GM23338 (cell line): ENCODE results near the gene ZSWIM1. TPM values are rescaled to one million over a fixed set of nuclear protein-coding genes. Genes with fewer than 3 reads are reported as not detected.

Experiments used
- ATAC-seq: fragments of 200-7000 bp; cut with Tn5 transposase; 3 replicates; pipeline ENCODE4 v1.9.1; 2020
- DNase-seq: peaks from one replicate; pipeline ENCODE4 v3.0.0-alpha.2; 2015; ENCODE audit warnings: low spot score
- H2AFZ ChIP-seq: fragments of 200-600 bp; sonication (generic); 2 replicates; pipeline ENCODE4 v1.8.0; 2016; ENCODE audit warnings: antibody characterized with exemption, mild to moderate bottlenecking, moderate library complexity
- H3F3A ChIP-seq: fragments of 200-600 bp; sonication (generic); replicated peaks from 2 replicates; pipeline ENCODE4 v1.8.0; 2017; ENCODE audit warnings: antibody characterized with exemption, mixed run types, low read depth
- H3K27ac ChIP-seq: fragments of 200-600 bp; sonication (generic); 2 replicates; pipeline ENCODE4 v1.6.1; 2016; ENCODE audit warnings: low read depth
- H3K27me3 ChIP-seq: fragments of 200-600 bp; sonication (generic); 2 replicates; pipeline ENCODE4 v1.8.0; 2016; ENCODE audit warnings: mild to moderate bottlenecking, mixed run types, moderate library complexity; ENCODE audit not compliant: insufficient read depth
- H3K36me3 ChIP-seq: fragments of 200-600 bp; sonication (generic); 2 replicates; pipeline ENCODE4 v1.8.0; 2016; ENCODE audit warnings: mild to moderate bottlenecking; ENCODE audit not compliant: insufficient read depth
- H3K4me1 ChIP-seq: fragments of 200-600 bp; sonication (generic); 2 replicates; pipeline ENCODE4 v1.8.0; 2016; ENCODE audit warnings: mild to moderate bottlenecking, moderate library complexity; ENCODE audit not compliant: insufficient read depth
- H3K4me2 ChIP-seq: fragments of 200-600 bp; sonication (generic); 2 replicates; pipeline ENCODE4 v1.7.1; 2017; ENCODE audit warnings: mixed run types
- H3K4me3 ChIP-seq: fragments of 200-600 bp; sonication (generic); 2 replicates; pipeline ENCODE4 v1.6.1; 2016; ENCODE audit warnings: mixed run types
- H3K79me2 ChIP-seq: fragments of 200-600 bp; sonication (generic); replicated peaks from 2 replicates; pipeline ENCODE4 v1.8.0; 2017; ENCODE audit warnings: mild to moderate bottlenecking; ENCODE audit not compliant: insufficient read depth
- H3K9me2 ChIP-seq: fragments of 200-600 bp; sonication (generic); 2 replicates; pipeline ENCODE4 v1.8.0; 2017; ENCODE audit not compliant: insufficient read depth
- H4K20me1 ChIP-seq: fragments of 200-600 bp; sonication (generic); replicated peaks from 2 replicates; pipeline ENCODE4 v1.8.0; 2017; ENCODE audit warnings: mild to moderate bottlenecking; ENCODE audit not compliant: insufficient read depth
- H3K27ac Mint-ChIP-seq: 2 replicates; pipeline ENCODE4 v1.8.0; 2020; ENCODE audit warnings: inconsistent platforms, mild to moderate bottlenecking, moderate library complexity, mixed read lengths
- H3K27me3 Mint-ChIP-seq: 3 replicates; pipeline ENCODE4 v1.8.0; 2022; ENCODE audit warnings: low read depth, mild to moderate bottlenecking, moderate library complexity, mixed read lengths, inconsistent platforms; ENCODE audit not compliant: insufficient read depth, poor library complexity
- H3K36me3 Mint-ChIP-seq: 3 replicates; pipeline ENCODE4 v1.8.0; 2021; ENCODE audit warnings: low read depth, mild to moderate bottlenecking, inconsistent platforms, moderate library complexity, mixed read lengths
- H3K4me1 Mint-ChIP-seq: 3 replicates; pipeline ENCODE4 v1.8.0; 2020; ENCODE audit warnings: mild to moderate bottlenecking, inconsistent platforms, mixed read lengths
- H3K4me3 Mint-ChIP-seq: 3 replicates; pipeline ENCODE4 v1.8.0; 2021; ENCODE audit warnings: moderate library complexity, mild to moderate bottlenecking, inconsistent platforms, mixed read lengths
- H3K9me3 Mint-ChIP-seq: 3 replicates; pipeline ENCODE4 v1.8.0; 2020; ENCODE audit warnings: moderate library complexity, mild to moderate bottlenecking, inconsistent platforms, mixed read lengths
- CREB1 ChIP-seq: fragments of 250-450 bp; sonication (Bioruptor Pico); IDR thresholded peaks from 2 replicates; pipeline ENCODE4 v1.5.0; 2020; ENCODE audit warnings: low read depth, mild to moderate bottlenecking, moderate library complexity
- CTCF ChIP-seq, 2 experiments: fragments of 200-600 bp in 1 of 2; sonication (generic) in 1 of 2; conservative IDR thresholded peaks; 2 replicates each; pipeline versions ENCODE4 v1.5.1 to v1.6.1; 2016 to 2017; ENCODE audit warnings: antibody characterized with exemption in 2 of 2, low read depth in 2 of 2, mild to moderate bottlenecking in 2 of 2, moderate library complexity in 1 of 2
- ETS1 ChIP-seq: IDR thresholded peaks from 2 replicates; pipeline ENCODE4 v1.6.1; 2016; ENCODE audit warnings: antibody characterized with exemption
- EZH2 ChIP-seq: fragments of 200-600 bp; sonication (generic); IDR thresholded peaks from one replicate; pipeline ENCODE4 v1.8.0; 2017; ENCODE audit warnings: antibody characterized with exemption, mild to moderate bottlenecking, low read depth; ENCODE audit not compliant: unreplicated experiment
- EZH2phosphoT487 ChIP-seq: fragments of 200-600 bp; sonication (generic); IDR thresholded peaks from one replicate; pipeline ENCODE4 v1.8.1; 2018; ENCODE audit warnings: antibody characterized with exemption; ENCODE audit not compliant: unreplicated experiment
- JUNB ChIP-seq: IDR thresholded peaks from one replicate; pipeline ENCODE4 v1.6.1; 2016; ENCODE audit warnings: antibody characterized with exemption; ENCODE audit not compliant: unreplicated experiment
- NANOG ChIP-seq: IDR thresholded peaks from 2 replicates; pipeline ENCODE4 v1.6.1; 2016; ENCODE audit warnings: antibody characterized with exemption, borderline replicate concordance
- POLR2AphosphoS5 ChIP-seq: IDR thresholded peaks from 2 replicates; pipeline ENCODE4 v1.6.1; 2016; ENCODE audit warnings: antibody characterized with exemption, low read depth
- REST ChIP-seq: IDR thresholded peaks from one replicate; pipeline ENCODE4 v1.6.1; 2018; ENCODE audit warnings: antibody characterized with exemption; ENCODE audit not compliant: unreplicated experiment
- STAT1 ChIP-seq: IDR thresholded peaks from one replicate; pipeline ENCODE4 v1.6.1; 2016; ENCODE audit warnings: antibody characterized with exemption; ENCODE audit not compliant: unreplicated experiment
- ZNF114 ChIP-seq: fragments of 250-450 bp; sonication (Bioruptor Pico); IDR thresholded peaks from 2 replicates; pipeline ENCODE4 v1.5.0; 2020; ENCODE audit warnings: mild to moderate bottlenecking, moderate library complexity
- ZNF331 ChIP-seq: fragments of 250-450 bp; sonication (Bioruptor Pico); IDR thresholded peaks from 2 replicates; pipeline ENCODE4 v1.5.0; 2020; ENCODE audit warnings: low read depth, mild to moderate bottlenecking, moderate library complexity
- ZNF462 ChIP-seq: fragments of 250-450 bp; sonication (Bioruptor Pico); IDR thresholded peaks from 2 replicates; pipeline ENCODE4 v1.5.0; 2020; ENCODE audit warnings: mild to moderate bottlenecking, moderate library complexity
- polyA plus RNA-seq: library from polyadenylated mRNA; unstranded; fragments of >200 nt; fragmentation: Nextera tagmentation; extraction: Ambion mirVana; gene quantifications from 2 replicates; pipeline ENCODE4 v1.2.1, GENCODE V29; 2016
- total RNA-seq: library from RNA; depleted of rRNA; stranded (reverse); fragments of >200 nt; shearing (Covaris generic); gene quantifications from 2 replicates; pipeline ENCODE4 v1.2.3, GENCODE V29; 2014

The ZSWIM1 gene
- total and polyA plus RNA-seq, 2 experiments from 2014 or later: 11.5 to 16.2 TPM

GRCh38 chr20:45898285-45898684 is 17.3 kb downstream of the ZSWIM1 start:
- Histone ChIP-seq H3K9me2 (no peaks in the 10 kb centered on the region), H3F3A (0 out of 2 replicates have a peak, but pooled peaks cover 7% of the 10 kb centered on the region), H3K4me1 (no peaks in the 10 kb centered on the region), H3K27ac (no peak overlapping the region), H3K36me3 (peaks cover 9% of the 10 kb centered on the region; the same call in 1 of the 2 replicates), H3K27me3 (no peaks in the 10 kb centered on the region), H4K20me1 (peaks cover 1% of the 10 kb centered on the region; the same call in 1 of the 2 replicates), H3K79me2 (no peaks in the 10 kb centered on the region), H3K4me2 (no peak overlapping the region), H3K4me3 (no peak overlapping the region), H2AFZ (no peak overlapping the region)
- Mint-ChIP-seq H3K27me3 (peaks cover 17% of the 10 kb centered on the region), H3K9me3 (no peaks in the 10 kb centered on the region; the same call in 2 of the 3 replicates), H3K4me1 (no peaks in the 10 kb centered on the region; the same call in 2 of the 3 replicates), H3K36me3 (peaks cover 61% of the 10 kb centered on the region), H3K4me3 (no peak overlapping the region), H3K27ac (no peak overlapping the region)
- TF ChIP-seq POLR2AphosphoS5: no peak
- no peak for TF ChIP-seq CREB1 (CRISPR knock-in tag)
- TF ChIP-seq ZNF114 (CRISPR knock-in tag): no peak
- no peak for TF ChIP-seq NANOG
- no peak for TF ChIP-seq CTCF (conservative IDR thresholded peaks at IDR 0.05; ENCODE audit: low read depth in 2 of 2)
- no peak for TF ChIP-seq REST
- TF ChIP-seq ZNF462 (CRISPR knock-in tag): no peak
- TF ChIP-seq JUNB: no peak
- no peak for TF ChIP-seq EZH2phosphoT487
- no peak for TF ChIP-seq STAT1
- no peak for TF ChIP-seq EZH2
- TF ChIP-seq ETS1: no peak
- no peak for TF ChIP-seq ZNF331 (CRISPR knock-in tag)
- DNase-seq (no peak), ATAC-seq (no peak)
